ENCODE results near the gene CPNE2. TPM values are rescaled to one million over a fixed set of nuclear protein-coding genes. Genes with fewer than 3 reads are reported as not detected.
A peak's percentile ranks its signal among the peaks of the same experiment; 100 is the strongest.

The CPNE2 gene
- total and polyA plus RNA-seq, 4 donors = 38.1 to 76.3 (median 52.2) TPM

DNA sequence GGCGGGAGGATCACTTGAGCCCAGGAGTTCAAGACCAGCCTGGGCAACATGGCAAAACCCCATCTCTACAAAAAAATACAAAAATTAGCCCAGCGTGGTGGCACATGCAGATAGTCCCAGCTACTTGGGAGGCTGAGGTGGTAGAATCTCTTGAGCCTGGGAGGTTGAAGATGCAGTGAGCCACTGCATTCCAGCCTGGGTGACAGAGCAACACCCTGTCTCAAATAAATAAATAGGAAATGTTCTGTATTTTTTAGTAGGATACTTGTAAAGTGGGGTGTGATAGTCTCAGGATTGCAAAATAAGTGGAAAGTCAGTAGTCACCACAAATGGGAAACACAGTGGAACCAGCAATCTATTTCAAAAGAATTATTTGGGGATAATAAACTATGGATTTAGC lies 97.8 kb downstream of the CPNE2 start:
- 94 to 97% methylated on average over 2 of the region's 2 CpGs for WGBS, 2 donors
- TF ChIP-seq, protein P1, sequence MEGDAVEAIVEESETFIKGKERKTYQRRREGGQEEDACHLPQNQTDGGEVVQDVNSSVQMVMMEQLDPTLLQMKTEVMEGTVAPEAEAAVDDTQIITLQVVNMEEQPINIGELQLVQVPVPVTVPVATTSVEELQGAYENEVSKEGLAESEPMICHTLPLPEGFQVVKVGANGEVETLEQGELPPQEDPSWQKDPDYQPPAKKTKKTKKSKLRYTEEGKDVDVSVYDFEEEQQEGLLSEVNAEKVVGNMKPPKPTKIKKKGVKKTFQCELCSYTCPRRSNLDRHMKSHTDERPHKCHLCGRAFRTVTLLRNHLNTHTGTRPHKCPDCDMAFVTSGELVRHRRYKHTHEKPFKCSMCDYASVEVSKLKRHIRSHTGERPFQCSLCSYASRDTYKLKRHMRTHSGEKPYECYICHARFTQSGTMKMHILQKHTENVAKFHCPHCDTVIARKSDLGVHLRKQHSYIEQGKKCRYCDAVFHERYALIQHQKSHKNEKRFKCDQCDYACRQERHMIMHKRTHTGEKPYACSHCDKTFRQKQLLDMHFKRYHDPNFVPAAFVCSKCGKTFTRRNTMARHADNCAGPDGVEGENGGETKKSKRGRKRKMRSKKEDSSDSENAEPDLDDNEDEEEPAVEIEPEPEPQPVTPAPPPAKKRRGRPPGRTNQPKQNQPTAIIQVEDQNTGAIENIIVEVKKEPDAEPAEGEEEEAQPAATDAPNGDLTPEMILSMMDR (IDR thresholded peaks at IDR 0.05; ENCODE audit: control extremely low read depth, extremely low read depth) = no peak
- Histone ChIP-seq H3K4me1 (ENCODE audit: control insufficient read depth in 5 of 5, insufficient read depth in 5 of 5, low read length in 5 of 5) (peaks cover 5 to 16% (median 7%) of the 10 kb centered on the region in 5 donors), H3K4me3 (no peak overlapping the region), H3K36me3 (ENCODE audit: control insufficient read depth in 4 of 4, insufficient read depth in 4 of 4, low read length in 4 of 4) (peaks cover 0 to 8% (median 1%) of the 10 kb centered on the region in 4 donors), H3K27me3 (ENCODE audit: control insufficient read depth in 3 of 3, insufficient read depth in 3 of 3, low read length in 2 of 3) (no peaks in the 10 kb centered on the region), H3K27ac (ENCODE audit: low read depth in 1 of 2, low read length in 1 of 2) (no peak overlapping the region), H3K9me3 (ENCODE audit: control insufficient read depth in 4 of 4, insufficient read depth in 3 of 4, low read length in 3 of 4) (no peaks in the 10 kb centered on the region), H3K9ac (ENCODE audit: insufficient read depth in 1 of 2, low read length in 2 of 2) (no peak overlapping the region)
- ATAC-seq (ENCODE audit: insufficient read depth, low FRiP score) (no peak), DNase-seq (no peak)

- Histone ChIP-seq H3K9ac (ENCODE audit: insufficient read depth in 1 of 2, low read length in 2 of 2) (no peak overlapping the region), H3K27me3 (ENCODE audit: control insufficient read depth in 3 of 3, insufficient read depth in 3 of 3, low read length in 2 of 3) (no peaks in the 10 kb centered on the region), H3K36me3 (ENCODE audit: control insufficient read depth in 4 of 4, insufficient read depth in 4 of 4, low read length in 4 of 4) (peaks cover 0 to 4% (median 1%) of the 10 kb centered on the region in 4 donors), H3K9me3 (ENCODE audit: control insufficient read depth in 4 of 4, insufficient read depth in 3 of 4, low read length in 3 of 4) (no peaks in the 10 kb centered on the region), H3K4me3 (no peak overlapping the region), H3K4me1 (ENCODE audit: control insufficient read depth in 5 of 5, insufficient read depth in 5 of 5, low read length in 5 of 5) (peaks cover 5 to 15% (median 7%) of the 10 kb centered on the region in 5 donors), H3K27ac (ENCODE audit: low read depth in 1 of 2, low read length in 1 of 2) (no peak overlapping the region)
- TF ChIP-seq, protein P1 (IDR thresholded peaks at IDR 0.05; ENCODE audit: control extremely low read depth, extremely low read depth) = no peak
- ATAC-seq (ENCODE audit: insufficient read depth, low FRiP score) (no peak), DNase-seq (peak in 1 of 3 donors; percentile 11)
- 66 to 83% methylated on average over 3 of the region's 3 CpGs for WGBS, 2 donors
Measured at GRCh38 chr16:57191056-57191571, 98.7 kb downstream of the CPNE2 start.

- Histone ChIP-seq H3K36me3 (ENCODE audit: control insufficient read depth in 4 of 4, insufficient read depth in 4 of 4, low read length in 4 of 4) (peaks cover 0 to 2% (median 0%) of the 10 kb centered on the region in 4 donors), H3K27me3 (ENCODE audit: control insufficient read depth in 3 of 3, insufficient read depth in 3 of 3, low read length in 2 of 3) (no peaks in the 10 kb centered on the region), H3K9me3 (ENCODE audit: control insufficient read depth in 4 of 4, insufficient read depth in 3 of 4, low read length in 3 of 4) (no peaks in the 10 kb centered on the region), H3K27ac (ENCODE audit: low read depth in 1 of 2, low read length in 1 of 2) (no peak overlapping the region), H3K9ac (ENCODE audit: insufficient read depth in 1 of 2, low read length in 2 of 2) (no peak overlapping the region), H3K4me1 (ENCODE audit: control insufficient read depth in 5 of 5, insufficient read depth in 5 of 5, low read length in 5 of 5) (peaks cover 5 to 18% (median 7%) of the 10 kb centered on the region in 5 donors), H3K4me3 (no peak overlapping the region)
- TF ChIP-seq, protein P1 (IDR thresholded peaks at IDR 0.05; ENCODE audit: control extremely low read depth, extremely low read depth) = no peak
- DNase-seq (no peak), ATAC-seq (ENCODE audit: insufficient read depth, low FRiP score) (no peak)
- 55 to 74% methylated on average over 3 of the region's 3 CpGs for WGBS, 2 donors
Measured at GRCh38 chr16:57192146-57192545, 99.8 kb downstream of the CPNE2 start.
